H4 (cell line): ENCODE results near the gene TGFBR1. TPM values are rescaled to one million over a fixed set of nuclear protein-coding genes. Genes with fewer than 3 reads are reported as not detected.
"Not testable (repeated sequence)": the region's sequence is repeated elsewhere in the genome, so short reads cannot be mapped to it uniquely, and the experiment has no call there.

Source experiments
- DNase-seq: peaks from one replicate; pipeline ENCODE4 v3.0.0-alpha.2; 2015; ENCODE audit warnings: low spot score
- total RNA-seq: library from RNA; depleted of rRNA; stranded (reverse); fragments of >200 nt; shearing (Covaris generic); gene quantifications from 2 replicates; pipeline ENCODE4 v1.2.3, GENCODE V29; 2014

The TGFBR1 gene
- total RNA-seq, 1 experiment from 2014 or later: 35.7 TPM

- DNase-seq: no peak
These were observed 28.9 kb upstream of the TGFBR1 start for GRCh38 chr9:99076030-99076429.

- DNase-seq: no peak
These were observed 28.3 kb upstream of the TGFBR1 start for GRCh38 chr9:99076483-99077171.

GRCh38 chr9:99078717-99079116 lies 26.2 kb upstream of the TGFBR1 start:
- no peak for DNase-seq

GRCh38 chr9:99079542-99079941 lies 25.4 kb upstream of the TGFBR1 start:
- no peak for DNase-seq

- DNase-seq: no peak
These were observed 21.9 kb upstream of the TGFBR1 start for GRCh38 chr9:99083051-99083450.

GRCh38 chr9:99085949-99086948 lies 18.7 kb upstream of the TGFBR1 start:
- DNase-seq: no peak

- DNase-seq: no peak
These were observed 17.5 kb upstream of the TGFBR1 start for GRCh38 chr9:99087462-99087861.

GRCh38 chr9:99090336-99091130 lies 14.4 kb upstream of the TGFBR1 start:
- DNase-seq: no peak

- no peak for DNase-seq
These were observed 12.0 kb upstream of the TGFBR1 start for GRCh38 chr9:99092643-99093491.

- no peak for DNase-seq
These were observed 11.5 kb upstream of the TGFBR1 start for GRCh38 chr9:99093492-99093791.

- DNase-seq: no peak
These were observed 9.3 kb upstream of the TGFBR1 start for GRCh38 chr9:99095565-99095964.

GRCh38 chr9:99096409-99096808 lies 8.5 kb upstream of the TGFBR1 start:
- DNase-seq: no peak

GRCh38 chr9:99099806-99100585 lies 4.9 kb upstream of the TGFBR1 start:
- not testable (repeated sequence) for DNase-seq

- DNase-seq: no peak
These were observed 3.6 kb upstream of the TGFBR1 start for GRCh38 chr9:99101271-99101670.

GRCh38 chr9:99101812-99102211 lies 3.1 kb upstream of the TGFBR1 start:
- DNase-seq: no peak

- no peak for DNase-seq
These were observed 1.6 kb upstream of the TGFBR1 start for GRCh38 chr9:99103054-99103895.

- no peak for DNase-seq
These were observed 933 bp upstream of the TGFBR1 start for GRCh38 chr9:99103901-99104458.

- DNase-seq: peak; percentile 14
These were observed 485 bp downstream of the TGFBR1 start for GRCh38 chr9:99105152-99106043.
